Stimulated activated CD8-positive, alpha-beta memory T cell treated with anti-CD3 and anti-CD28 coated beads, Interleukin-15, amount 100 ng/mL, for 24 hours (primary cell): Measurements from ENCODE around the gene KRT14.
"Not testable (repeated sequence)": the region's sequence is repeated elsewhere in the genome, so short reads cannot be mapped to it uniquely, and the experiment has no call there.

ENCODE experiments used
- DNase-seq: peaks from one replicate; pipeline ENCODE4 v3.0.0-alpha.2; 2020; ENCODE audit warnings: low read depth

KRT14 gene

GRCh38 chr17:41606930-41607329 is 20.2 kb upstream of the KRT14 start:
- DNase-seq, result not testable (repeated sequence)

- no peak for DNase-seq
These were observed 15.8 kb upstream of the KRT14 start for GRCh38 chr17:41602524-41602923.

DNA sequence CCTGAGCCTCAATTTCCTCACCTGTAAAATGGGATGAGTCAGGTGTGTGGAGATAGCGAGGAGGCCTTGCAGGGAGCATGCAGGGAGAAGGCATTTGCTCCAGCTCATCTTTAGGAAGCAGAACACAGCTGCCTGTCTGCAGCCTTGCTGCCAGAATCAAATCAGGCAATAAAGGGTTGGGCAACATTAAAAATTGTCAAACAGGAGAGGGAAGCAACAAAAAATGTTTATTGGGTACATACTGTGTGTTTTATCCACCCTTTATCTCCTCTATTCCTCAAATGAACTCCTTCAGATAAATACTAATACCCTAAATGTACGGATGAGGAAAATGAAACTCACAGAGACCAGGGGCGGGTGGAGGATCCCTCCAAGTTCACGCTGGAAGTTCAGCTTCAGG is 13.6 kb upstream of the KRT14 start:
- no peak for DNase-seq

GRCh38 chr17:41599680-41600079 is 13.0 kb upstream of the KRT14 start:
- no peak for DNase-seq

- no peak for DNase-seq
These were observed 8.9 kb upstream of the KRT14 start for GRCh38 chr17:41595585-41595984.

DNA sequence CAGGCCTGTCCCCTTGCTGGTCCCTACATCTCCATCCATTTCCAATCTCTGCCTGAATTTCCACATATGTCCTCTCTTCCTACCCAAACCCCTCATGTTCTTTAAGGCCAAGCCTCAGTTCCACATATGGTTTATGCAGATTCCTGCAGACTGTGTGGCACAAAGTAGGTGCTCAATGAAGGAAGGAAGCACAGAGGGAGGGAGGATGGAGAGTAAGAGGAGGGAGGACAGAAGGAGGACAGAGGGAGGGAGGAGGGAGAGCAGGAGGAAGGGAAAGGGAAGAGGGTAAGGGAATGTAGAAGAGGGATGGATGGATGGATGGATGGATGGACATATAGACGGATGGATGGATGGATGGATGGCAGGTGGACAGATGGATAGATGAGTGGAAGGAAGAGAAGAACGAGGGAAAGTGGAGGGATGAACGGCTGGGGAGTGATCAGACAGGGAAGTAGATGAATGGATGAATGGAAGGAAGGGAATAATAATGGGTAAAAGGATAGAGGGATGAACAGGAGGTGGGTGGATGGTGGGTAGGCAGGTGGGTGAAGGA is 7.7 kb upstream of the KRT14 start:
- no peak for DNase-seq

DNA sequence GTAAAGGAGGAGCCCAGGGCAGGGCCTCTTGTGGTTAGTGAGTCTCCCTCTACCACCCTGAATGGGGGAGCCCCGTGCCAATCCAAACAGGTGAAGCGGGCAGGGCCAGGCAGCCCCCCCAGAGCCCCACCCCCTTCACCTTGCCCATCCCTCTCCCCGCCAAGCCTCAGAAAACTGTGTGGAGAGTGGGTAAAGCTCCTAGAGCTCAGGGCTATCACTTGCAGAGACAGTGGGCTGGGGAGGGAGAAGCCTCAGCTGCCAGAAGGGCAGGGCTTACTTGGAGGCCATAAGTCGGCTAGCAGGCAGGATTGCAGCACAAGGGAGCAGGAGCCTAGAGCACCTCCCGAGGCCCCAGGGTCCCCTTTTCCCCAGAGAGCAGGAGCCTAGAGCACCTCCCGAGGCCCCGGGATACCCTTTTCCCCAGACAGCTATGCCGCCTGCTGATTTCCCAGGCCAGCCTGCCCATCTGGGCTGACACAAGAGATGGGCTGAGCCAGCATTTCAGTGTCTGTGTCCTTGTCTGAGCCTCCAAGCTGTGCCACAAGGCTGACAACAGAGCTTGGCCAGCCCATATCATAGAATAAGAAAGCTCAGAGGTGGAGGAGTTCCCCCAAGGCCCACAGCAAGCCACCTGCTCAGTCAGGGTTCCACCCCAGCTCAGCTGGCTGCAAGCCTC is 6.7 kb upstream of the KRT14 start:
- no peak for DNase-seq

- DNase-seq, result no peak
These were observed 6.1 kb upstream of the KRT14 start for GRCh38 chr17:41592601-41593305.

DNA sequence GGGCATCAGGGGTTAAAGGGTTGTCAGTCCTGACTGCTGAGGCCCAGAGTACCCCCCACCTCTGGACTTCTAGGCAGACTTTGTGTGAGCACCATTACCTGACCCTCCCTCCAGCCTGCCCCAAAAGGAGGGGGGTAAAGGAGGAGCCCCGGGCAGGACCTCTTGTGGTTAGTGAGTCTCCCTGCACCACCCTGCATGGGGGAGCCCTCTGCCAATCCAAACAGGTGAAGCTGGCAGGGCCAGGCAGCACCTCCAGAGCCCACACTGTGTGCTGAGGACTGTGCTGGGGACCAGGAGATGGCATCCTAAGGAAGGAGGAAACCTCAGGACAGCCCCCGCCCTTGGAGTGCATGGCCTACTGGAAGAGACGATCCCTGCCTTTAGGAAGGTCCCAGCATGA is 2.6 kb upstream of the KRT14 start:
- no peak for DNase-seq

- DNase-seq, result no peak
These were observed 1.6 kb upstream of the KRT14 start for GRCh38 chr17:41588126-41588810.

DNA sequence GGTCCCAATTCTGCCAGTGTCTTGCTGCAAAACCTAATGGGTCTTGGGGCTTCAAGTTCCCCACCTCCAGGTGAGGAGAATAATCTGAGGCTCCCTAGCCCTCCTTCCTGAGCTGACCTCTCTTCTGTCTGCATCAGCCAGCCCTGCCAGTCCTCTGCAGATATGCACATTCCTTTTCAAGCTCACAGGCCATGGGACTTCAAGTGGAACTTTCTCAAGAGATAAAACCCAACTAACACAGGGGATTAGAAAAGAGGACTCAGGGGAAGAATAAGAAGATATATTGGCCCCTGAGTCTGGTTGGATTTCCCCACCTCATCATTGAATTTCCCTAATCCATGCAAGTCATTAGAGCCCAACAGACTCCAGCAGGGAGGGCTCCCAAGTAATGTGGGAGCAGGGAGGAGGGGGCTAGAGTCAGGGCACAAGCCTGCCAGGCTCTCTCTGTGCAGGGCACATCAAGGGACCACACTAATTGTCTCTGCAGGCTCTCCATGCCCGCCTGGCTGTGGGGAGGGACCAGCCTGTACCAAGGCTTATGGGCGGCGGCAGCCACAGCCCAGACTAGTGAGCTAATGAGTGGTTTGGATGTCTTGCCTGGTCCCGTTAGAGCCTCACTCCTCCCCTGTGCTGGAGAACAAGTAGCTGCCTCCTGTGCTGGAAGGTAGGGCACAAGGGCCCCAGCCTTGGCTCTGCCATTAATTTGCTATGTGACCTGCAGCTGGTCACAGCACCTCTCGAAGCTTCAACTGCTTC is 1.2 kb downstream of the KRT14 start:
- no peak for DNase-seq

GRCh38 chr17:41584331-41584927 is 2.3 kb downstream of the KRT14 start:
- DNase-seq, result not testable (repeated sequence)

DNA sequence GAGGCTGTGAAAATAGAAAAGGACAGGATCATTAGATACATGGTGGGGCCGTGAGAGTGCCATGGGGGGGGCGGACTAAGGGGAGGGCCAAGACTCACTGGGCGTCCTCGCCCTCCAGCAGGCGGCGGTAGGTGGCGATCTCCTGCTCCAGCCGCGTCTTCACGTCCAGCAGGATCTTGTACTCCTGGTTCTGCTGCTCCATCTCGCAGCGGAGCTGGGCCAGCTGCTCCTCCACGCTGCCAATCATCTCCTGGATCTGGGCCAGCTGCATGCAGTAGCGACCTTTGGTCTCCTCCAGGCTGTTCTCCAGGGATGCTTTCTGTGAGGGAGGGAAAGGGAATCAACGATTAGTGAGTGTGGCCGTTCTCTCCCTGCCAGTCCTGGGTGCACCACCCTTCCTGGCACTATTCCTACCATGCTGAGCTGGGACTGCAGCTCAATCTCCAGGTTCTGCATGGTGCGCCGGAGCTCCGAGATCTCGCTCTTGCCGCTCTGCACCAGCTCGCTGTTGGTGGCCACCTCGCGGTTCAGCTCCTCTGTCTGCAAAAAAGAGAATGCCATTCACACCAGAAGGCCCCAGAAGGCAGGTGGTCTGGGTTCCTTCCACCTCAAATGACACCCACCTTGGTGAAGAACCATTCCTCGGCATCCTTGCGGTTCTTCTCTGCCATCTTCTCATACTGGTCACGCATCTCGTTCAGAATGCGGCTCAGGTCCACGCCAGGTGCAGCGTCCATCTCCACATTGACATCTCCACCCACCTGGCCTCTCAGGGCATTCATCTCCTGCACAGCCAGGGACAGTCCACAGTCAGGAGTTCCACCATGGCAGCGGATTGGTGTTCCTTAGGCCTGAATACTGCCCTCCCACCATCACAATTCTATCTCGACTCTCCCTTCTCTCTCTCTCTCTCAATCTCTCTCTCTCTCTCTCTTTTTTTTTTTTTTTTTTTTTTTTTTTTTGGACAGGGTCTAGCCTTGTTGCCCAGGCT is 3.3 kb downstream of the KRT14 start:
- DNase-seq, result no peak

GRCh38 chr17:41582061-41582968 is 4.4 kb downstream of the KRT14 start:
- not testable (repeated sequence) for DNase-seq

- no peak for DNase-seq
These were observed 5.2 kb downstream of the KRT14 start for GRCh38 chr17:41581366-41582060.

DNA sequence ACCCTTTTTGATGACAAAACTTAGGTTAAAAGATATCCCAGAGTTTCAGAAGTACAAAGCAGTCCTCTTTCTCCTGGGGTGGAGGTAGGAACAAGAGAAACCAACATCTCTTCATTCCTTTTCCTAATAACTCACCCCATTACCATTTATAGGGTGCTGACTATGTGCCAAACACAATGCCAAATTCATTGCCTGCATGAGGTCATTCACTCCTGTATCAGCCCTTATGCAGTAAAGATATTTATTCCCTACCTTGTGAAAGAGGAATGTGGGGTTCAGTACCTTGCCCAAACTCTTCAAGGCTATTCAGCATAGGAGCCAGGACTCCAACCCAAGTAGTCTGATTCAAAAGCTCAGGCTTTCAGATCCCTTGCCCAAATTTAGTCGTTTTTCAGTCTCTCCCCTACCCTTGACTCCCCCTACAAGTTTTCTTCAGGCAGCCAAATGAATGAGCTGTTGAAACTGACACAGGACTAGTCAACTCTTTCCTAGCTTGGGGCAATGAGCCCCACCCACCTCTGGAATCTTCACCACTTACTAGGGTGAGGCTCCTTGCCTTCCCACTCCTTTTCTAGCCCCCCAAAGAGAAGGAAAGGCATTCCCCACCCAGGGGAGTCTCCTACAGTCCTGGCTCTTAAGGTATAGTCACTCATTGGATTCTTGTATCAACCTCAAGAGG is 5.9 kb downstream of the KRT14 start:
- no peak for DNase-seq

DNA sequence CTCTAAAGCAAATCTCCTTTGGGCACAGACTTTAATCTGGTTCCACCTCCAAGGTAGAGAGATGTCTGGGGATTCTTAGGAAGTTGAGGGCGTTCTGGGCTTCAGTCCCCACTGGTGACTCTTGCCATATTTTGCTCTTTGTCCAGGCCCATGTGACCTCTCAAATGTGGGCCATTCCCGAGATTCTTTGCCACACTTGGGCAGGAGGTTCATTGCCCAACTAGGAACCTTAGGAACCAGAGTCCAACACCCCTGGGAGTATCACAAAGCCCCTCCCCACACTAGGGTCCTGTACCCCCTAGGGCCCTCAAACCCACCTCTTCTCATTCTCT is 6.5 kb downstream of the KRT14 start:
- DNase-seq, result no peak

DNA sequence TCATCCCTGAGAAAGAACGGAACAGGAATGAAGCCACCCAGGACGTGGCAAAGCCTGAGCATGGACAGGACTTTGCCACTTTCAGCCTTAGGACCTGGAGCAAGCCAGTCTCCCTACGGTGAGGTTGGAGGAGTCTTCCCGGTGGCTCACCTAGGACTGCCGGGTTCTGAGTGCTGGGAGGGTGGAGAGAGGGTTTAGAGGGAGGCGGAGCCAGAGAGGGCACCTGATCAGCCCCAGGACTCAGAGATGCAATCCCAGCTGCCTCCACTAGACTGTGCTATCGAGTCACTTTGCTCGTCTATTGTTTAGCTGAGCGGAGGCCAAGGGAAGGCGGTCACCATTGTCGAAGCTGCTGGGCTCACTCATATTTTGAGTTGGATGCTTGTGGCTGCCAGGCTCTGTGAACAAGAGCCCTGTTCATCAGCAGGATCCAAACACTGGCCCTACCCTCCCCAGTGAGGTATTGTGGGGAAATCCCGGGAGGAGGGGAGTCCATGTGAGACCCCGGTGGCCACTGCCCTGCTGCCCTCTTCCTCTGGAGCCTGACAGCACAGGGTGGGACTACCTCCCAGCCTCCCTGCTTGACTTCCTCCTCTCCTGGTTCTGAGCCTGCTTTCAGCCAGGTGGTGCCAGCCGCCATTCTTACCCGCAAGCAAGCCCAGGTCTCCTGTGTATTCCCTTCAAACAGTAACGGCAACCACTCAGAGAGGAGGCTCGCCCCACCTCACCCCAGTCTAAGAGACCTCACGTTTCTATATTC is 7.0 kb downstream of the KRT14 start:
- DNase-seq, result peak; percentile 21
